DMS 273 treated with DMSO at 0.1 percent for 48 hours (cell line): ENCODE measurements around the gene ITGAL.
"Not testable (repeated sequence)": the region's sequence is repeated elsewhere in the genome, so short reads cannot be mapped to it uniquely, and the experiment has no call there.

Source experiments
- DNase-seq: peaks from one replicate; lab custom pipeline; 2025; lab: John Stamatoyannopoulos, UW

Gene ITGAL

GRCh38 chr16:30457743-30458560 lies 14.6 kb upstream of the ITGAL start:
- DNase-seq = no peak

GRCh38 chr16:30458561-30459394 lies 13.8 kb upstream of the ITGAL start:
- DNase-seq = no peak

GRCh38 chr16:30459456-30459855 lies 13.1 kb upstream of the ITGAL start:
- DNase-seq = no peak

GRCh38 chr16:30461426-30461825 lies 11.1 kb upstream of the ITGAL start:
- DNase-seq = not testable (repeated sequence)

- no peak for DNase-seq
These were observed 8.5 kb upstream of the ITGAL start for GRCh38 chr16:30464078-30464477.

DNA sequence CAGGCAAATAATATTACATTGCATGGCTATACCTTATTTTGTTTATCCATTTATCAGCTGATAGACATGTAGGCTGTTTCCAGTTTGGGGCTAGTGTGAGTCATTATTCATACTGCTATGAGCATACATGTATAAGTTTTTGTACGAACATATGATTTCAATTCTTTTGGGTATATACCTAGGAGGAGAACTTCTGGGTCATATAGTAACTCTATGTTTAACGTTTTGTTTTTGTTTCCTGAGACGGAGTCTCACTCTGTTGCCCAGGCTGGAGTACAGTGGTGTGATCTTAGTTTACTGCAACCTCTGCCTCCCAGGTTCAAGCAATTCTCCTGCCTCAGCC lies 2.4 kb upstream of the ITGAL start:
- DNase-seq = no peak

DNA sequence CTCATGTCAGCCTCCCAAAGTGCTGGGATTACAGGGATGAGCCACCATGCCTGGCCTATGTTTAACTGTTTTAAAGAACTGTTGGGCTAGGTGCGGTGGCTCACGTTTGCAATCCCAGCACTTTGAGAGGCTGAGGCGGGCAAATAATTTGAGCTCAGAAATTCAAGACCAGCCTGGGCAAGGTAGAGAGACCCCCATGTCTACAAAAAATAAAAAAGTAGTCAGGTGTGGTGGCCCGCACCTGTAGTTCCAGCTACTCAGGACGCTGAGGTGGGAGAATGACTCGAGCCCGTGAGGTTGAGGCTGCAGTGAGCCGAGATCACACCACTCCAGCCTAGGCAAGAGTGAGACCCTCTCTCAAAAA lies 1.9 kb upstream of the ITGAL start:
- DNase-seq = no peak

GRCh38 chr16:30473231-30474073 lies 910 bp downstream of the ITGAL start:
- DNase-seq = no peak

GRCh38 chr16:30474074-30474452 lies 1.5 kb downstream of the ITGAL start:
- DNase-seq = no peak

DNA sequence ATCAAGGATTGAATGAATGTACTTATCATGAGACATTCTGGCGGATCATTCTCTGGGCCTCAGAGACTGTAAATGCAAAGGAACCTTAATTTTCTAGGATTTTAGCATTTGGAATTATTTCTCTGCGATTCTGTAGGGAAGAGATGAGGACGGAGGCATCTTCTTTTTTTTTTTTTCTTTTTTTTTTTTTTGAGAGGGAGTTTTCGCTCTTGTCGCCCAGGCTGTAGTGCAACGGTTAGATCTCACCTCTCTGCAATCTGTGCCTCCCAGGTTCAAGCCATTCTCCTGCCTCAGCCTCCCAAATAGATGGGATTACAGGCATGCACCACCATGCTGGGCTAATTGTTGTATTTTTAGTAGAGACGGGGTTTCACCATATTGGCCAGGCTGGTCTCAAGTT lies 2.1 kb downstream of the ITGAL start:
- DNase-seq = no peak

- DNase-seq = no peak
These were observed 4.4 kb downstream of the ITGAL start for GRCh38 chr16:30476991-30477390.

DNA sequence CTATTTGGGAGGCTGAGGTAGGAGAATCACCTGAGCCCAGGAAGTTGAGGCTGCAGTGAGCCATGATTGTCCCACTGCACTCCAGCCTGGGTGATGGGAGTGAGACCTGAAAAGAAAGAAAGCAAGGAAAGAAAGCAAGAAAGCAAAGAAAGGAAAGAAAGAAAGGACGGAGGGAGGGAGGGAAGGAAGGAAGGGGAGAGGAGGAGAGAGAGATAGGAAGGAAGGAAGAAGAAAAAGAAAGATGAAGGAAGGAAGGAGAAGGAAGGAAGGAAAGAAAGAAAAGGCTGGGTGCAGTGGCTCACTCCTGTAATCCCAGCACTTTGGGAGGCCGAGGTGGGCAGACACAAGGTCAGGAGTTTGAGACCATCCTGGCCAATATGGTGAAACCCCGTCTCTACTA lies 5.2 kb downstream of the ITGAL start:
- not testable (repeated sequence) for DNase-seq

- no peak for DNase-seq
These were observed 6.4 kb downstream of the ITGAL start for GRCh38 chr16:30478766-30479478.

DNA sequence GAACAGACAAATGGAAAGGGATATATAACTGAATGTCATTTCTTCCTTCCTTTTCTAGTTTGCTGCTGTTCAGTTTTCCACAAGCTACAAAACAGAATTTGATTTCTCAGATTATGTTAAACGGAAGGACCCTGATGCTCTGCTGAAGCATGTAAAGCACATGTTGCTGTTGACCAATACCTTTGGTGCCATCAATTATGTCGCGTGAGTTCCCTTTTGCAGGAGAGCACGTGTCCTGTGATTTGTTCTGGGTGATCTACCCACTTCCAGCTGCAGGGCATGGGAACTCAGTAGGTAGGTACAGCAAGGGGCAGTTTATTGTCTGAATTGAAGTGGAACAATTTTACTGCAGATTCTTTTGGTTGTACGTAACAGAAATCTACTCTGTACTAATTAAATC lies 8.8 kb downstream of the ITGAL start:
- no peak for DNase-seq

GRCh38 chr16:30482366-30482765 lies 9.8 kb downstream of the ITGAL start:
- DNase-seq = no peak

DNA sequence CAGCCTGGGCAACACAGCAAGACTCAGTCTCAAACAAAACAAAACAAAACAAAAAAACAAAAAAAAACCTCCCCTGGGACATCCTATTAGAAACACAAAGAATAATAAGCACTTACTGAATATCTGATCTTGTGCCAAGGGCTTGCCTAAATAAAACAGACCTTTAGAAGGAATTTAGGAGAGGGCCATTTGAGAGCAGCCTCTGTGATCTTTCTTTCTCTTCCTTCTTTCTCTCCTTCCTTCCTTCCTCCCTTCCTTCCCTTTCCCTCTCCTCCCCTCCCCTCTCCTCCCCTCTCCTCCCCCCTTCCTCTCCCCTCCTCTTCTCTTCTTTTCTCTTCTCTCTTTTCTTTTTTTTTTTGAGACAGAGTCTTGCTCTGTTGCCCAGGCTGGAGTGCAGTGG lies 12.3 kb downstream of the ITGAL start:
- DNase-seq = no peak

DNA sequence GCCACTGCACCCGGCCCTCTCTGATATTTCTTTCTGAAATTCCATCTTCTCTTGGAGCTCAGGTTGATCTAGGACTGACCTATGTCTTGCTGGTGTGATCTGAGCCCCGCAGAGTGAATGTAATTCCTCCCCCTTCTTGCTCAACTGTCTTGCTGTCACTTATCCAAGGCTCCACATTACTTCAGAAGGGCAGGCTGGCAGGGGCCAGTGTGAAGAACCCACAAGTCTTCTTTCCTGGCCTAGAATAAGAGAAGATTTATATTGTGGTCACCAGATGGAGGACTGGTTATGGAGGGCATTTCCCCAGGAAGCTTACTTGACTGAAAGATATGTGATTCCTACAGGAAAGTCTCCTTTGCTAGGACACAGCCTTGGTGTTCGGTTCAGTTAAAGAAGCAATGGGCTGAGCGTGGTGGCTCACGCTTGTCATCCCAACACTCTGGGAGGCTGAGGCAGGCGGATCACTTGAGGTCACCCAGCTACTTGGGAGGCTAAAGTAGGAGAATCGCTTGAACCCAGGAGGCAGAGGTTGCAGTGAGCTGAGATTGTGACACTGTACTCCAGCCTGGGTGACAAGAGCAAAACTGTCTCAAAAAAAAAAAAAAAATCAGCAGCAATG lies 13.4 kb downstream of the ITGAL start:
- no peak for DNase-seq

- no peak for DNase-seq
These were observed 16.4 kb downstream of the ITGAL start for GRCh38 chr16:30488764-30489605.

- DNase-seq = no peak
These were observed 17.7 kb downstream of the ITGAL start for GRCh38 chr16:30490210-30490609.

DNA sequence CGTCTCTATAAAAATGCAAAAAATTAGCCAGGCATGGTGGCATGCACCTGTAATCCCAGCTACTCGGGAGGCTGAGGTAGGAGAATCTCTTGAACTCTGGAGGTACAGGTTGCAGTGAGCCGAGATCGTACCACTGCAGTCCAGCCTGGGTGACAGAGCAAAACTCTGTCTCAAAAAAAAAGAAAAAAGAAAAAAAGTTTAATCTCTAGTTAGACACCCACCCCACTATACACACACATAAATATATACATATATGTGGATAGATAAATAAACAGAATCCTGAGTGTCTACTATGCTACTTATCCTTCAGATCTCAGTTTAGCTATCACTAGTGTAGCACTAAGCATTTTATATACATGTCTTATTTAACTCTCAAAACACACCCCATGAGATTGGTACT lies 18.7 kb downstream of the ITGAL start:
- DNase-seq = no peak
